Esophagus muscularis mucosa (tissue), 4 donors: ENCODE measurements around the gene ZNF646. TPM values are rescaled to one million over a fixed set of nuclear protein-coding genes. Genes with fewer than 3 reads are reported as not detected.

Experiments used
- DNase-seq: peaks from one replicate; pipeline ENCODE4 v3.0.0-alpha.2; 2017; ENCODE audit errors: extremely low spot score
- H3K27ac ChIP-seq, 4 donors: fragments of 200-600 bp; sonication (generic); replicated peaks in 1 of 4; 1 replicate in 3 of 4; 2 replicates in 1 of 4; pipeline ENCODE4 v1.5.1; 2016 to 2019; ENCODE audit warnings: mild to moderate bottlenecking in 1 of 4
- H3K27me3 ChIP-seq, 4 donors: fragments of 200-600 bp; sonication (generic); one replicate each; pipeline versions ENCODE4 v1.5.1 to v1.6.0; 2016 to 2019
- H3K36me3 ChIP-seq, 4 donors: fragments of 200-600 bp; sonication (generic); one replicate each; pipeline ENCODE4 v1.5.1; 2016 to 2019
- H3K4me1 ChIP-seq, 4 donors: fragments of 200-600 bp; sonication (generic); one replicate each; pipeline ENCODE4 v1.5.1; 2016 to 2019
- H3K4me3 ChIP-seq, 4 donors: fragments of 200-600 bp; sonication (generic); 1 replicate in 2 of 4; 2 replicates in 2 of 4; pipeline ENCODE4 v1.5.1; 2016 to 2019; ENCODE audit warnings: mild to moderate bottlenecking in 4 of 4, moderate library complexity in 1 of 4
- H3K9me3 ChIP-seq, 4 donors: fragments of 200-600 bp; sonication (generic); 1 replicate in 3 of 4; 2 replicates in 1 of 4; pipeline ENCODE4 v1.5.1; 2016 to 2019
- EP300 ChIP-seq: sonication (generic); formaldehyde crosslinking; IDR thresholded peaks from one replicate; pipeline ENCODE4 v1.6.1; 2017; ENCODE audit warnings: antibody characterized with exemption
- POLR2A ChIP-seq: fragments of 450-650 bp; IDR thresholded peaks from one replicate; pipeline ENCODE4 v1.6.1; 2017; ENCODE audit warnings: antibody characterized with exemption, moderate library complexity, mild to moderate bottlenecking, low read depth
- POLR2AphosphoS5 ChIP-seq, 2 donors: sonication (generic); formaldehyde crosslinking; IDR thresholded peaks; one replicate each; pipeline ENCODE4 v1.6.1; 2017; ENCODE audit warnings: antibody characterized with exemption in 2 of 2
- WGBS: methylation state at CpG from one replicate; pipeline ENCODE4 v1.1.5; 2018; 5-methylcytosine and 5-hydroxymethylcytosine counted together
- intact Hi-C: fragments of 100-400 bp; cut with DNase I; formaldehyde crosslinking; loops from one replicate; pipeline ENCODE4 v1.15.1; 2023
- total RNA-seq, 4 donors: library from RNA; depleted of rRNA; stranded (reverse); fragments of >200 nt; gene quantifications; one replicate each; pipeline versions ENCODE4 v1.1.0 to v1.2.1, GENCODE V29; 2016
- TF ChIP-seq, protein P1 (sequence below), 3 experiments: fragments of 200-600 bp in 2 of 3; fragments of 450-650 bp in 1 of 3; sonication (generic) in 2 of 3; IDR thresholded peaks; one replicate each; pipeline ENCODE4 v1.5.1; 2017 to 2019; ENCODE audit warnings: antibody characterized with exemption in 3 of 3, mild to moderate bottlenecking in 2 of 3, moderate library complexity in 1 of 3

ZNF646 gene
- total RNA-seq, 4 donors from 2014 or later, result 11.6 to 17.6 (median 15.5) TPM

DNA sequence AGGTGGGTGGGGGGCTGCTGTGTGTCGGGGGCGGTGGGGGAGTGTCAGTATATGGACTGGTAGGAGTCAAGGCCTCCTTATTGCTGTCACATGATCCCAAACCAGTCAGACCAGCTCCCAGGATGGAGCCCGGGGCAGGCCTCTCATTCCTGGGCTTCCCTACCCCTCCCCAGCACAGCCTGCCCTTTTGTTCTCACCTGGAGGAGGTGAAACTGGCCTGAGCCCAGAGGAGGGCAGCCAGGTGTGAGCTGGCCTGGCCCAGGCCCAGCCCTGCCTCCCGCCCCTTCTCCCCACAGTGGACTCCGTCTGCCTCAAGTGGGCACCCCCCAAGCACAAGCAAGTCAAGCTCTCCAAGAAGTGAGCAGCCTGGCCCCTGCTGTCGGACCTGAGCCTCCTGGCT is 56.7 kb downstream of the ZNF646 start:
- TF ChIP-seq POLR2A, result no peak
- TF ChIP-seq POLR2AphosphoS5 (IDR thresholded peaks at IDR 0.05), result no peak
- TF ChIP-seq, protein P1, sequence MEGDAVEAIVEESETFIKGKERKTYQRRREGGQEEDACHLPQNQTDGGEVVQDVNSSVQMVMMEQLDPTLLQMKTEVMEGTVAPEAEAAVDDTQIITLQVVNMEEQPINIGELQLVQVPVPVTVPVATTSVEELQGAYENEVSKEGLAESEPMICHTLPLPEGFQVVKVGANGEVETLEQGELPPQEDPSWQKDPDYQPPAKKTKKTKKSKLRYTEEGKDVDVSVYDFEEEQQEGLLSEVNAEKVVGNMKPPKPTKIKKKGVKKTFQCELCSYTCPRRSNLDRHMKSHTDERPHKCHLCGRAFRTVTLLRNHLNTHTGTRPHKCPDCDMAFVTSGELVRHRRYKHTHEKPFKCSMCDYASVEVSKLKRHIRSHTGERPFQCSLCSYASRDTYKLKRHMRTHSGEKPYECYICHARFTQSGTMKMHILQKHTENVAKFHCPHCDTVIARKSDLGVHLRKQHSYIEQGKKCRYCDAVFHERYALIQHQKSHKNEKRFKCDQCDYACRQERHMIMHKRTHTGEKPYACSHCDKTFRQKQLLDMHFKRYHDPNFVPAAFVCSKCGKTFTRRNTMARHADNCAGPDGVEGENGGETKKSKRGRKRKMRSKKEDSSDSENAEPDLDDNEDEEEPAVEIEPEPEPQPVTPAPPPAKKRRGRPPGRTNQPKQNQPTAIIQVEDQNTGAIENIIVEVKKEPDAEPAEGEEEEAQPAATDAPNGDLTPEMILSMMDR (IDR thresholded peaks at IDR 0.05), result no peak
- TF ChIP-seq EP300, result no peak
- intact Hi-C loops, result no loop called here
- Histone ChIP-seq H3K4me1 (peaks cover 11 to 27% (median 22%) of the 10 kb centered on the region in 4 donors), H3K9me3 (no peaks in the 10 kb centered on the region), H3K27me3 (peaks cover 0 to 15% (median 1%) of the 10 kb centered on the region in 4 donors), H3K4me3 (no peak overlapping the region), H3K36me3 (peaks cover 47 to 75% (median 70%) of the 10 kb centered on the region in 4 donors), H3K27ac (no peak overlapping the region)
- DNase-seq, result no peak
- 73% methylated on average over 2 of the region's 6 CpGs for WGBS

DNA sequence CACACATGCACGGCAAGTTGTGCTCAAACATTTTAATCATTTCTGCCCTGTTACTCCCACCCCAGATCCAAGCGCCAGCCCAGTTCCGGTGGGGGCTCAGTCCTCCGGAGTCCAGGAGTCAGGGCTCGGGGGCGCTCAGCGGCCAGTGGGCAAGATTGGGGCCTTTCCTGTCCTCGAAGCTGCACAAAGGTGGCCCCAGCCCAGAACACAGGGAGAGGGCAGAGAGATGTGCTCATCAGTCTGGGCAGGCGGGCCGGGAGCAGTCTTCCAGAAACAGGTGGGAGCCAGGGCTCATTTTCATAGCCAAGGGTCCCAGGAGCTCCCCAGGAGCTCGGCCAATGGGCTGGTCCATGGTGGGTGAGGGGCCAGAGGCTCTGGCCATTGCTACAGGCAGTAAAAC is 57.2 kb downstream of the ZNF646 start:
- peaks cover 47 to 70% (median 66%) of the 10 kb centered on the region in 4 donors for H3K36me3 ChIP-seq
- no peak overlapping the region for H3K4me3 ChIP-seq
- intact Hi-C loops, result no loop called here
- WGBS, result 90% methylated on average over 8 of the region's 11 CpGs
- no peak for TF ChIP-seq EP300
- TF ChIP-seq POLR2AphosphoS5 (IDR thresholded peaks at IDR 0.05), result no peak
- TF ChIP-seq POLR2A, result no peak
- TF ChIP-seq, protein P1 (IDR thresholded peaks at IDR 0.05), result no peak
- H3K4me1 ChIP-seq, result peaks cover 11 to 27% (median 22%) of the 10 kb centered on the region in 4 donors
- no peak overlapping the region for H3K27ac ChIP-seq
- no peaks in the 10 kb centered on the region for H3K9me3 ChIP-seq
- H3K27me3 ChIP-seq, result peaks cover 0 to 21% (median 1%) of the 10 kb centered on the region in 4 donors
- DNase-seq, result no peak

DNA sequence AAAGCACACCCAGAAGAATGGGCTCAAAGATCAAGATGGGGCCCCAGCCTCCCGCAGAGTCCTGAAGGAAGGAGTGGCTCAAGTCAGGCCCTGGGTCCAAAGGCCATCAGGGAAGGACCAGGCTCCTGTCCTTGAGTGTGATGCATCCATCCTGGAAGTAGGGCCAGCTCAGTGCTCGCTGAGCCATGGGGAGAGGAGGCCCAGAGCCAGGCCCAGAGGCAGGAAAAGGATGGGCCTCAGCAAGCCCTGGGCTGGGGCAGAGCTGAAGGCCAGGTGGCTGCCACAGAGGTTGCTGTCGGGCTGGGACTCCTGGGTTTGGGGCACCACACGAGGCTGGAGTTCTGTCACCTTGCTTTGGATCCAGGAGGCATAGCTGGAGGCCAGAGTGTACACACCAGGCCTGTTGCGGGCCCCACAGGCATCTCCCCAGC is 57.6 kb downstream of the ZNF646 start:
- 100% methylated on average over 1 of the region's 5 CpGs for WGBS
- H3K9me3 ChIP-seq, result no peaks in the 10 kb centered on the region
- no peak overlapping the region for H3K27ac ChIP-seq
- TF ChIP-seq, protein P1 (IDR thresholded peaks at IDR 0.05), result no peak
- no peak for TF ChIP-seq POLR2A
- TF ChIP-seq EP300, result no peak
- TF ChIP-seq POLR2AphosphoS5 (IDR thresholded peaks at IDR 0.05), result no peak
- peaks cover 11 to 27% (median 22%) of the 10 kb centered on the region in 4 donors for H3K4me1 ChIP-seq
- no peak overlapping the region for H3K4me3 ChIP-seq
- H3K27me3 ChIP-seq, result peaks cover 0 to 25% (median 1%) of the 10 kb centered on the region in 4 donors
- intact Hi-C loops, result no loop called here
- DNase-seq, result no peak
- peaks cover 47 to 66% (median 62%) of the 10 kb centered on the region in 4 donors for H3K36me3 ChIP-seq

DNA sequence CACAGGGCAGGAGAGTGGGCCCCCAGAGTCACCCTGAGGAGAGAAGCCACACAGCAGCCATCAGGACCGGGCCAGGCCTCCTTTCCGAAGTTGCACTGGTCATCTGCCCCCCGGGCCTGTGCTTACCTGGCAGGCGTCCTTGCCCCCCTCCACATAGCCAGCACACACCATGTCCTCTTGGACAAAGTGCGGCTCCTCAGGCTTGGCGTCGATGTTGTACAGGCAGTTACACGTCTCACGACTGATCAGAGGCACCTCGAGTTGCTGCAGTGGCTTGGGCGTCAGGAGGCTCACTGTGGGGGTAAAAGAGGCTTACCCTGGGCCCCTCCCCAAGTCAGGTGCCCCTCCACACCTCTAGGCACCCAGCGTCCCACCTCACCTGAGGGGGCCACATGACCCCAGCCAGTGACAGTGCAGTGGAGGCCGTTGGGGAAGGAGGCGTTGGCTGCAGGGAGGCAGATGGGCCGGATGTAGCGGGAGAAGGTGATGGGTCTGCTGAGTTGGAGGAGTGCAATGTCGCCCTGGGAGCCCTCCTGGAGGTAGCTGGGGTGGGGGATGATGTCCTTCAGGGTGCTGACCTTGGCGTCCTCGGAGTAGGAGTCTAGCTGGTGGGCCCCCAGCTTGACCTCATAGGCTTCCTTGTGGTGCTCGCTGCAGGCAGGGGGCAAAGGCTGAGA is 58.2 kb downstream of the ZNF646 start:
- Histone ChIP-seq H3K36me3 (peaks cover 41 to 60% (median 56%) of the 10 kb centered on the region in 4 donors), H3K27me3 (peaks cover 0 to 25% (median 1%) of the 10 kb centered on the region in 4 donors), H3K4me1 (peaks cover 11 to 27% (median 22%) of the 10 kb centered on the region in 4 donors), H3K9me3 (no peaks in the 10 kb centered on the region), H3K4me3 (no peak overlapping the region), H3K27ac (no peak overlapping the region)
- intact Hi-C loops, result no loop called here
- no peak for DNase-seq
- WGBS, result 88% methylated on average over 11 of the region's 20 CpGs
- no peak for TF ChIP-seq EP300
- no peak for TF ChIP-seq POLR2A
- TF ChIP-seq POLR2AphosphoS5 (IDR thresholded peaks at IDR 0.05), result no peak
- TF ChIP-seq, protein P1 (IDR thresholded peaks at IDR 0.05), result no peak
